ENCODE data around the gene CAMLG. TPM values are rescaled to one million over a fixed set of nuclear protein-coding genes. Genes with fewer than 3 reads are reported as not detected.

CAMLG gene
- total RNA-seq, 1 donor from 2014 or later, result 19.8 TPM

- no peak for DNase-seq (ENCODE audit: low spot score)
Measured at GRCh38 chr5:134777366-134777765, 39.0 kb downstream of the CAMLG start.

GRCh38 chr5:134784241-134784920, 46.0 kb downstream of the CAMLG start:
- DNase-seq (ENCODE audit: low spot score), result no peak

- no peak for DNase-seq (ENCODE audit: low spot score)
Measured at GRCh38 chr5:134784946-134785620, 46.7 kb downstream of the CAMLG start.

- DNase-seq (ENCODE audit: low spot score), result no peak
Measured at GRCh38 chr5:134787692-134788091, 49.3 kb downstream of the CAMLG start.

- no peak for DNase-seq (ENCODE audit: low spot score)
Measured at GRCh38 chr5:134791580-134791979, 53.2 kb downstream of the CAMLG start.

- DNase-seq (ENCODE audit: low spot score), result no peak
Measured at GRCh38 chr5:134792286-134792685, 53.9 kb downstream of the CAMLG start.

GRCh38 chr5:134793111-134793510, 54.8 kb downstream of the CAMLG start:
- no peak for DNase-seq (ENCODE audit: low spot score)

GRCh38 chr5:134794082-134794481, 55.7 kb downstream of the CAMLG start:
- no peak for DNase-seq (ENCODE audit: low spot score)

GRCh38 chr5:134794819-134795218, 56.5 kb downstream of the CAMLG start:
- DNase-seq (ENCODE audit: low spot score), result no peak

- no peak for DNase-seq (ENCODE audit: low spot score)
Measured at GRCh38 chr5:134798468-134798867, 60.1 kb downstream of the CAMLG start.

Other genes with a start within 250 kb of the CAMLG start
- 68.7 TPM for gene JADE2, start 212.9 kb upstream of the CAMLG start, total RNA-seq
- 82.8 TPM for gene SAR1B, start 105.7 kb upstream of the CAMLG start, total RNA-seq
- gene SEC24A, start 89.8 kb upstream of the CAMLG start, total RNA-seq, result 23.7 TPM
- gene DDX46, start 20.2 kb downstream of the CAMLG start, total RNA-seq, result 60.1 TPM
- gene C5orf24, start 107.4 kb downstream of the CAMLG start, total RNA-seq, result 33.7 TPM
- 44.2 TPM for gene TXNDC15, start 135.8 kb downstream of the CAMLG start, total RNA-seq
- gene PCBD2, start 166.6 kb downstream of the CAMLG start, total RNA-seq, result 13.8 TPM
- gene CATSPER3, start 229.4 kb downstream of the CAMLG start, total RNA-seq, result 0.99 TPM